HG03469 (cell line): Measurements from ENCODE around the gene SCARF2.
"Not testable (repeated sequence)": the region's sequence is repeated elsewhere in the genome, so short reads cannot be mapped to it uniquely, and the experiment has no call there.

Experiments used
- ATAC-seq: cut with Tn5 transposase; IDR thresholded peaks from one replicate; pipeline ENCODE4 v1.9.1; 2021; ENCODE audit warnings: mild to moderate bottlenecking, moderate library complexity, moderate number of reproducible peaks; ENCODE audit not compliant: unreplicated experiment

The SCARF2 gene

GRCh38 chr22:20415241-20415640, 22.4 kb downstream of the SCARF2 start:
- not testable (repeated sequence) for ATAC-seq

GRCh38 chr22:20414450-20414849, 23.2 kb downstream of the SCARF2 start:
- ATAC-seq = no peak

GRCh38 chr22:20414059-20414440, 23.6 kb downstream of the SCARF2 start:
- ATAC-seq = no peak

- ATAC-seq = no peak
Observed at GRCh38 chr22:20413217-20414058, 24.2 kb downstream of the SCARF2 start.

- no peak for ATAC-seq
Observed at GRCh38 chr22:20412474-20413216, 25.0 kb downstream of the SCARF2 start.

GRCh38 chr22:20409385-20409784, 28.2 kb downstream of the SCARF2 start:
- not testable (repeated sequence) for ATAC-seq

GRCh38 chr22:20408891-20409290, 28.7 kb downstream of the SCARF2 start:
- no peak for ATAC-seq

GRCh38 chr22:20407829-20408228, 29.8 kb downstream of the SCARF2 start:
- ATAC-seq = no peak

- ATAC-seq = no peak
Observed at GRCh38 chr22:20406686-20407408, 30.8 kb downstream of the SCARF2 start.

- no peak for ATAC-seq
Observed at GRCh38 chr22:20405931-20406685, 31.5 kb downstream of the SCARF2 start.

- no peak for ATAC-seq
Observed at GRCh38 chr22:20405291-20405930, 32.2 kb downstream of the SCARF2 start.

- no peak for ATAC-seq
Observed at GRCh38 chr22:20404881-20405280, 32.7 kb downstream of the SCARF2 start.

GRCh38 chr22:20403779-20404140, 33.9 kb downstream of the SCARF2 start:
- no peak for ATAC-seq

GRCh38 chr22:20402960-20403778, 34.5 kb downstream of the SCARF2 start:
- no peak for ATAC-seq

- no peak for ATAC-seq
Observed at GRCh38 chr22:20401376-20402014, 36.1 kb downstream of the SCARF2 start.

GRCh38 chr22:20400606-20401375, 36.8 kb downstream of the SCARF2 start:
- no peak for ATAC-seq

GRCh38 chr22:20399866-20400605, 37.6 kb downstream of the SCARF2 start:
- no peak for ATAC-seq

GRCh38 chr22:20398420-20398819, 39.2 kb downstream of the SCARF2 start:
- no peak for ATAC-seq
